ENCODE measurements around the gene TRPV5.

Gene TRPV5

DNA sequence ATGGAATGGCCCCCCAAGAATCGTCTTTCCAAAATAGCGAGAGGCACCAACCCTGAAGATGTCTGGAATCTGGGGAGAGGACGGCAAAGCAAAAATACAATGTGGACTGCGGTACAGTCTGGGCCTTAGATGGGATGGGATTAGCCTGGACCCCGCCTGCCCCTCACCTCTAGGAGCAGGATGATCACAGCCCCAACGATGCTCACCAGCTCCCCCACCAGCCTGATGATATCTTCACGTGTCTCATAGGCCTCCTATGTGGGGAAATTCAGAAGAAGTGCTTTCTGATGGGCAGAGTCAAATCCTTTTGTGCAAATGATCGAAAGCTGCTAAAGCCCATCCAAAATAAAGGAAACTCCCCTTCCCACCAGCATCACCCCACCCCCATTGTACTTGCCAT is 18.2 kb downstream of the TRPV5 start:
- TF ChIP-seq, protein P1, sequence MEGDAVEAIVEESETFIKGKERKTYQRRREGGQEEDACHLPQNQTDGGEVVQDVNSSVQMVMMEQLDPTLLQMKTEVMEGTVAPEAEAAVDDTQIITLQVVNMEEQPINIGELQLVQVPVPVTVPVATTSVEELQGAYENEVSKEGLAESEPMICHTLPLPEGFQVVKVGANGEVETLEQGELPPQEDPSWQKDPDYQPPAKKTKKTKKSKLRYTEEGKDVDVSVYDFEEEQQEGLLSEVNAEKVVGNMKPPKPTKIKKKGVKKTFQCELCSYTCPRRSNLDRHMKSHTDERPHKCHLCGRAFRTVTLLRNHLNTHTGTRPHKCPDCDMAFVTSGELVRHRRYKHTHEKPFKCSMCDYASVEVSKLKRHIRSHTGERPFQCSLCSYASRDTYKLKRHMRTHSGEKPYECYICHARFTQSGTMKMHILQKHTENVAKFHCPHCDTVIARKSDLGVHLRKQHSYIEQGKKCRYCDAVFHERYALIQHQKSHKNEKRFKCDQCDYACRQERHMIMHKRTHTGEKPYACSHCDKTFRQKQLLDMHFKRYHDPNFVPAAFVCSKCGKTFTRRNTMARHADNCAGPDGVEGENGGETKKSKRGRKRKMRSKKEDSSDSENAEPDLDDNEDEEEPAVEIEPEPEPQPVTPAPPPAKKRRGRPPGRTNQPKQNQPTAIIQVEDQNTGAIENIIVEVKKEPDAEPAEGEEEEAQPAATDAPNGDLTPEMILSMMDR (IDR thresholded peaks at IDR 0.05) = no peak

DNA sequence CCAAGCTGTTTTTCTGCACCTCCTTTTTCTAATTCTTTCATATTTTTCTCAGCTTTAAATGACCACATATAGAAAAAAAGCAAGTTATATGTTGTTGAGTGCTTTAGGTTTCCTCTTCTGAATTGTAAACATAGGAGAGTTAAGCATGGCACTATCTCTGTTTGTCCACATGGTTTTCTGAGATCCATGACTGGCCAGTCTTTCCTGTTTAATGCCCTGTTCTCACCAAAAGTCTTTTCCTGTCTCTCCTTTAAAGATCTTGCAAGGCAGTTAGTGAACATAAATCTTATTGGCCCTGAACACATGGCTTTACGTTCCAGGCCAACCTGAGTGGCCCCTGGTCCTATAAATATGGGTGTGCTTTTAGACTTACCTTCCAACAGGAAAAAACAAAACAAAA is 19.4 kb downstream of the TRPV5 start:
- TF ChIP-seq, protein P1 (IDR thresholded peaks at IDR 0.05) = no peak

DNA sequence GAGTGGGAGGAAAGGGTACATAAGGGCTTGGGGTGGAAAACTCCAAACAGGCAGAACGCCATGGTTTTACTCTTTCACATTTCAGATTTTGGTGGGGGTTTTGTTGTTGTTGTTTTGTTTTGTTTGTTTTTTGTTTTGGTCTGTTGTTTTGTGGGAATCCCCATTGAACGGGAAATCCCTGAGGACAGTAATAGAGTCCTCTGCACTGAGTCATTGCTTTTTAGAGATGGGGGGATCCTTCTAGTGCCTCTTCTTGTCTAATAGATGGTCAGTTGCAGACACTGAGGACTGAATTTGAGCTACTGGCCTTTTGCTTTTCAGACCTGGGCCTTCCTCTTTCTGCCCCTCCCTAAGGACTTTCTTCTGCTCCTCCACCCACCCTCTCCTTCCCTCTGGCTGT is 20.0 kb downstream of the TRPV5 start:
- TF ChIP-seq, protein P1 (IDR thresholded peaks at IDR 0.05) = no peak

DNA sequence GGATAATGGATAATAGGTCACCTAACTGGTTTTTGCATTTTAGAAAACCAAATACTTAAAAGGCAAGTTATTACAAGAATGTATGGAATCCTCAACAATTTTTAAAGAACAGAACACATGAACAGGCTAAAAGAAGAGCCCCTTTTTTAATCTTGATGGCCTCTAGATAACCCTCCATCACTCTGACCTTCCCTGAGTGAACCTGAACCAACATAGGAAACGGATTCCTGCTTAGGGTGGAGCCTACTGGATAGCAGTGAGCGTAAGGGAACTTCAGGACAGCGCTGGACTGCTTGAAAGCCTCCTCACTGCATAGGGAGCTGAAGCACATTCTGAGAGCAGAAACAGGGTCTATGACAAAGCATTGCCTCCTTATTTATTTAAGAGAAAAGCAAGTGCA is 20.5 kb downstream of the TRPV5 start:
- TF ChIP-seq, protein P1 (IDR thresholded peaks at IDR 0.05) = no peak

DNA sequence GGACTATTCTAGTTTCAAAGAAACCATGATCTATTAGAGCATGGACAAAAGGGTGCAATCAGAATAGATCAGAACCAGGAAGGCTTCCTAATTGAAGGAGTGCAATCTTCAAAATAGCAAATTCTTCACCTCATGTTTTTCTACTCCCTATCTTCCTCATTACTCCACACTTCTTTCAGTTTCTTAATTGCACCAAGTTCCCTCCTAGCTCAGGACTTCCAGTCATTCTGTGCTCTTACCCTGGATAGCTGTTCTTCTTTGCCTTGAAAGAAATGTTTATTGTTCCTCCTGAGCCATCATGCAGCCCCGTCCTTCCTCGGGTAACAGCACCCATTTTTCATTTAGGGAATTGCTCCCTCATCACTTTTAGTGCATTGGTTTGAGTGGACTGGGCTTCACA is 23.1 kb downstream of the TRPV5 start:
- TF ChIP-seq, protein P1 (IDR thresholded peaks at IDR 0.05) = no peak

DNA sequence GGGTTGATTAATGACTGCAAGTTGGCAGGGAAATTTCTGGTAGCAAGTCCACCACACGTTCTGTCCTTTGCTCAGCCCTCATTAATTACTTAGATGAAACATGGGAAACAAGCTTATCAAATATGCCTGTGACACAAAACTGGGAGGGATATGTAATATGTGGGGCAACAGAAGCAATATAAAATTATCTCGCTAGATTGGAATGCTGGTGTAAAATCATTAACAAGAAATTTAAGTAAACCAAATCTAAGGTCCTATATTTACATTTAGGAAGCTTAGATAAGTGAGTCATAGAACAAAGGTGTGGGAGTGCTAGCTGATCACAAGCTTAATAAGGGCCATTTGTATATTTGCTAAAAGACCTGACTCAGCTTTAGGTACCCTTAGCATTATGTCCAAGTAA is 23.5 kb downstream of the TRPV5 start:
- TF ChIP-seq, protein P1 (IDR thresholded peaks at IDR 0.05) = no peak

DNA sequence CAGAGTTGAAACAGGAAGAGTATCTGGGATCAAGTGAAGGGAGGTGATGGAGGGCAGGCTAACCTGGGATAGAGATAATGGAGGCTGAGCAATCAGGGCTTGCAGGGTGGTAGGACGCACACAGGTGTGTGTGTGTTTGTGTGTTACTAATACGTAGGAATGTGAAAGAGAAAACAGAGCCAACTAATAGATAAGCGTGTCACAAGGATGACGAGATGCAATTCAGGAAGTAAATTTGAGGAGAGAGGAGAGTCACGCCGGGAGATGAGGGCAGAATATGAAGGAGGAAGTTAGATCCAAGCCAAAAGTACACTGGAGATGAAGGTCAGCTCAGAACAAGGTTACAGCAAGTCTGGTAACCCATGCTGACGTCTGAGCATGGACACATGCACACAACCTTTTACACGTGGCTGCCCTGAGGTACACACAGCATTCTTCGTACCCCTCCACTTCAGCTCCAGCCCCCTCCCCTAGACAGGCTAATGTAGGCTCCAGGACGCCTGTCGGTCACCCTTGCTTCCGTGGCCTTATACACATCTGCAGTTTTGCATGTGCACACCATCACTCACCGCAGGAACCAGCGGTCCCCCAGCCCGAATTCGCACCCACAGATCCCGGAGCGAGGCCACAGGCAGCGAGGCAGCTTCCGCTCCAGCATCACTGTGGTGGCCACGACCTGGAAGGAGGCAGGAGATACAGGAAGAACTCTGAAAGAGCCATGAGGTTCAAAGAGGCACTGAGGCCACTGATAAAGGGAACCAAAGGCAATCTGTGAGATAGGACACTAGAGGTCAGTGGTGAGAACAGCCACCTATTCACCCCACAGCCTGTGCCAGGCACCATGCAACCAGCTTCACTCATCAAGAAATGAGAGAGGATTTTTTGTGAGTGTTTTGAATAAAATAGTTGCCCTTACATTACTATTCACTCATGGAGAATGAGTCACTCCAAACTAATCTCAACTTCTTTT is 24.3 kb downstream of the TRPV5 start:
- TF ChIP-seq, protein P1 (IDR thresholded peaks at IDR 0.05) = peak; percentile 62
